A549 (cell line): ENCODE data around the gene GJD3. TPM values are rescaled to one million over a fixed set of nuclear protein-coding genes. Genes with fewer than 3 reads are reported as not detected.

ENCODE experiments used
- ATAC-seq, 2 experiments: fragments of 200-7000 bp in 1 of 2; fragments of >200 bp in 1 of 2; cut with Nextera tagmentation in 1 of 2; cut with Tn5 transposase in 1 of 2; 3 replicates each; pipeline versions ENCODE4 v1.8.0 to v1.9.1; 2018 to 2020; ENCODE audit warnings: mild to moderate bottlenecking in 1 of 2, moderate library complexity in 1 of 2
- CTCF ChIA-PET: fragments of 300-600 bp; sonication (Branson Sonifier 250); formaldehyde crosslinking; extraction: SDS; loops from one replicate; lab custom pipeline; 2021; ENCODE audit warnings: antibody characterized with exemption, inconsistent platforms; lab: Yijun Ruan, JAX
- POLR2A ChIA-PET: fragments of 350-600 bp; formaldehyde crosslinking; extraction: SDS; loops from one replicate; lab custom pipeline; 2021; ENCODE audit warnings: antibody characterized with exemption, inconsistent platforms; lab: Yijun Ruan, JAX
- DNase-seq, 2 experiments: peaks; one replicate each; pipeline versions ENCODE4 v3.0.0 to v3.0.0-alpha.2; 2011 to 2016; ENCODE audit warnings: low read depth in 1 of 2, low spot score in 1 of 2
- FAIRE-seq: peaks from 2 replicates; lab custom pipeline; 2011; peaks lifted over from hg19 to GRCh38; lab: Jason Lieb, UNC
- H3K27ac ChIP-seq, 2 experiments: fragments of >200 bp; sonication (Bioruptor Twin); formaldehyde crosslinking; 3 replicates each; pipeline ENCODE4 v1.5.1; 2016 to 2017
- H3K4me1 ChIP-seq: fragments of >200 bp; sonication (Bioruptor Twin); formaldehyde crosslinking; 3 replicates; pipeline ENCODE4 v1.6.1; 2016
- H3K4me2 ChIP-seq: fragments of >200 bp; sonication (Bioruptor Twin); formaldehyde crosslinking; 3 replicates; pipeline ENCODE4 v1.6.1; 2016
- H3K4me3 ChIP-seq: fragments of >200 bp; sonication (Bioruptor Twin); formaldehyde crosslinking; 3 replicates; pipeline ENCODE4 v1.5.1; 2016
- H3K9me3 ChIP-seq: fragments of >200 bp; sonication (Bioruptor Twin); formaldehyde crosslinking; 3 replicates; pipeline ENCODE4 v1.6.1; 2016
- EHMT2 ChIP-seq: fragments of 200-600 bp; sonication (generic); IDR thresholded peaks from 2 replicates; pipeline ENCODE4 v1.6.1; 2016; ENCODE audit warnings: antibody characterized with exemption, low read depth, mild to moderate bottlenecking, moderate library complexity
- FOSB ChIP-seq: fragments of 250-450 bp; sonication (Bioruptor Pico); IDR thresholded peaks from 2 replicates; pipeline ENCODE4 v1.5.0; 2020; ENCODE audit warnings: mild to moderate bottlenecking, moderate library complexity
- FOSL2 ChIP-seq, 2 experiments: fragments of 450-650 bp in 1 of 2; fragments of >200 bp in 1 of 2; sonication (Bioruptor Twin) in 1 of 2; formaldehyde crosslinking; IDR thresholded peaks; 2 replicates each; pipeline versions ENCODE4 v1.5.0 to v1.6.1; 2016 to 2020; ENCODE audit warnings: mild to moderate bottlenecking in 1 of 2, moderate library complexity in 1 of 2
- HDAC2 ChIP-seq: fragments of 200-600 bp; sonication (generic); IDR thresholded peaks from 2 replicates; pipeline ENCODE4 v1.6.1; 2016
- HOXB13 ChIP-seq: fragments of 250-450 bp; sonication (Bioruptor Pico); IDR thresholded peaks from 2 replicates; pipeline ENCODE4 v1.5.0; 2020; ENCODE audit warnings: low read depth, mild to moderate bottlenecking, moderate library complexity
- HOXB5 ChIP-seq: fragments of 250-450 bp; sonication (Bioruptor Pico); IDR thresholded peaks from 2 replicates; pipeline ENCODE4 v1.5.0; 2020; ENCODE audit warnings: mild to moderate bottlenecking, moderate library complexity
- KDM1A ChIP-seq: fragments of 200-600 bp; sonication (generic); IDR thresholded peaks from 2 replicates; pipeline ENCODE4 v1.6.1; 2016; ENCODE audit warnings: low read depth, mild to moderate bottlenecking
- KDM5A ChIP-seq: fragments of 200-600 bp; sonication (generic); IDR thresholded peaks from 2 replicates; pipeline ENCODE4 v1.6.1; 2016; ENCODE audit warnings: antibody characterized with exemption, mild to moderate bottlenecking
- NPAS2 ChIP-seq: fragments of 250-450 bp; sonication (Bioruptor Pico); IDR thresholded peaks from 2 replicates; pipeline ENCODE4 v1.8.0; 2022; ENCODE audit warnings: mild to moderate bottlenecking, moderate library complexity, borderline replicate concordance
- NR3C1 ChIP-seq: fragments of >200 bp; sonication (Bioruptor Twin); formaldehyde crosslinking; IDR thresholded peaks from 3 replicates; pipeline ENCODE4 v1.6.1; 2017
- PHF8 ChIP-seq: fragments of 200-600 bp; sonication (generic); IDR thresholded peaks from 2 replicates; pipeline ENCODE4 v1.6.1; 2016; ENCODE audit warnings: low read depth, mild to moderate bottlenecking, antibody characterized with exemption, moderate library complexity, borderline replicate concordance
- RCOR1 ChIP-seq: fragments of 150-350 bp; IDR thresholded peaks from 2 replicates; pipeline ENCODE4 v1.6.1; 2014; ENCODE audit warnings: antibody characterized with exemption, low read length, low read depth
- RFX5 ChIP-seq: fragments of 450-650 bp; IDR thresholded peaks from 2 replicates; pipeline ENCODE4 v1.7.1; 2014; ENCODE audit warnings: antibody characterized with exemption, mild to moderate bottlenecking, moderate library complexity
- ZC3H11A ChIP-seq: fragments of 450-650 bp; IDR thresholded peaks from 2 replicates; pipeline ENCODE4 v1.6.1; 2014; ENCODE audit warnings: antibody characterized with exemption, mild to moderate bottlenecking
- ZNF302 ChIP-seq: fragments of 250-450 bp; sonication (Bioruptor Pico); IDR thresholded peaks from 2 replicates; pipeline ENCODE4 v1.9.0; 2021; ENCODE audit warnings: inconsistent platforms, mild to moderate bottlenecking, moderate library complexity
- WGBS: methylation state at CpG from one replicate; pipeline ENCODE4 v1.1.6; 2017; ENCODE audit errors: missing lambda C conversion rate; 5-methylcytosine and 5-hydroxymethylcytosine counted together
- polyA plus RNA-seq, 4 experiments: library from polyadenylated mRNA; depleted of rRNA in 3 of 4; stranded (reverse); fragments of >200 nt; fragmentation: RNase III in 1 of 4; extraction: RNeasy Plus Mini Kit Qiagen cat#74134 plus additional on column Dnase treatment in 1 of 4; gene quantifications; 2 replicates in 3 of 4; 3 replicates in 1 of 4; pipeline ENCODE4 v1.2.3, GENCODE V29; 2011 to 2017
- TF ChIP-seq, protein P1 (sequence below): fragments of 150-350 bp; IDR thresholded peaks from 2 replicates; pipeline ENCODE4 v1.6.1; 2014; ENCODE audit warnings: low read depth, mild to moderate bottlenecking, low read length
- TF ChIP-seq, protein P2 (sequence below): IDR thresholded peaks from 2 replicates; pipeline ENCODE4 v1.6.1; 2012
- TF ChIP-seq, protein P3 (sequence below): fragments of >200 bp; sonication (Bioruptor Twin); formaldehyde crosslinking; IDR thresholded peaks from 3 replicates; pipeline ENCODE4 v1.5.1; 2016
- TF ChIP-seq, protein P4 (sequence below): fragments of 200-600 bp; sonication (generic); IDR thresholded peaks from 2 replicates; pipeline ENCODE4 v1.6.1; 2016; ENCODE audit warnings: antibody characterized with exemption, mild to moderate bottlenecking, moderate library complexity

The GJD3 gene
- polyA plus RNA-seq, 2 of the 4 experiments (the other 2 are of a cell fraction): 0.09 to 0.40 TPM

DNA sequence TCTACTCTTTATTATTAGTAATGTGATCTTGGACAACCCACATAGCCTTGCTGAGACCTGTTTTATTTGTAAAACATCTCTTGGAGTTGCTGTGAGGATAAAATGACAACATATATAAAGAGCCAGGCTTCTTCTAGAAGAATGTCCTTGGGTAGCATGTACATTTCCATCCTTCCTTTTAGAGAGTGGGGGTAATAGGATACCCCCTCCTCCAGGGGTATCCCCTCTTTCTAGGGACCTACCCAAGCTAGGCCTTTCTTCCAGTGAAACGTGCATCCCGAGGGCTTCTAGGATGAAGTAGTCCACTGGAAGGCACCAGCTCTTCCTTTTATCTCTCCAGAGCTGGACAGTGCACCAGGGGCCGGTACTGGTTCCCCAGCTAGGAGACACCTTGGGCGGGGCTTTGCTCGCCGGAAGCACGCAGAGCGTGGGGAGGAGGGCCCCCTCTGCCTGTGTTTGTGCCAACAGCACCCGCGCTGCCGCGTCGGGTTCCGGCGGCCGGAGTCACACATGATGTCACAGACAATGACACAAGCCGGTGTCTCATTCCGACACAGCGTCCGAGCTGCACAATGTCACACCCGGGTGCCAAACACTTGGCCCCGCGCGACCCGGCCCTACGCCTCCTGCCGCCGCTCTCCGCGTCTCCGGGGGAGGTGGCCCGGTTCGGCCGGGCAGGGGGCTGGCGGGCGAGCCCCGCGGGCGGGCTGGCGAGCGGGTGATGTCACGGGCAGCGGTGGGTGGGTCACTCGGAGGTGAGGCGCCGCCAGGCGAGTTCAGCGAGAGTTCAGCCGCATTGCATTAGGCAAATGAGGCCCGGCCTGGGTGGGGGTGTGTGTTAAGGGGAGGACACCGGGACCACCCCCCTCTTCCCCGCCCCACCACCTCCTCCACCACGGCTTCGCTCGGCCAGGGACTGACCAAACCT lies 23.4 kb downstream of the GJD3 start (continued):
- TF ChIP-seq, protein P1, sequence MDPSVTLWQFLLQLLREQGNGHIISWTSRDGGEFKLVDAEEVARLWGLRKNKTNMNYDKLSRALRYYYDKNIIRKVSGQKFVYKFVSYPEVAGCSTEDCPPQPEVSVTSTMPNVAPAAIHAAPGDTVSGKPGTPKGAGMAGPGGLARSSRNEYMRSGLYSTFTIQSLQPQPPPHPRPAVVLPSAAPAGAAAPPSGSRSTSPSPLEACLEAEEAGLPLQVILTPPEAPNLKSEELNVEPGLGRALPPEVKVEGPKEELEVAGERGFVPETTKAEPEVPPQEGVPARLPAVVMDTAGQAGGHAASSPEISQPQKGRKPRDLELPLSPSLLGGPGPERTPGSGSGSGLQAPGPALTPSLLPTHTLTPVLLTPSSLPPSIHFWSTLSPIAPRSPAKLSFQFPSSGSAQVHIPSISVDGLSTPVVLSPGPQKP: no peak
- TF ChIP-seq ZNF302 (CRISPR knock-in tag) (no peak), HOXB5 (CRISPR knock-in tag) (no peak)

DNA sequence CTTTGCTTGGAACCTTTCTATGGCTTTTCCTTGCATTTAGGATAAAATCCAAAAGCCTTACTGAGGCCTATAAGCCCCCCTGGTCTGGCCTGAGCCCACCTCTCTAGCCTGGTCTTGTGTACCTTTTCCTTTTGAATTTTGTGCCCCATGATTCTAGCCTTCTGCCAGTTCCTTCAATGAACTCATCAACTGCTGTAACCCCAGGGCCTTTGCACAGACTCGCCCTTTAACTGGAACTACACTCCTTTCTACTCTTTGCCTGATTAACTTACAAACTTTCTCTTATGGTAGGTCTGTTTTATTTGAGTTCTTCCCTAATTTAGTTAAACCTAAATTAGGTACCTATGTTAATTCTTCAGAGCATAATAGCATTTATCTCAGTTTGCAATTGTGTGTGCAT lies 24.2 kb downstream of the GJD3 start:
- DNase-seq (no peak), FAIRE-seq (no peak), ATAC-seq (no peak)
- peaks cover 53% of the 10 kb centered on the region for H3K4me1 ChIP-seq
- H3K4me2 ChIP-seq: peak overlapping the region; percentile 97
- TF ChIP-seq KDM1A: peak; percentile 89
- peak; percentile 41; the same call in 1 of the 2 replicates for TF ChIP-seq FOSB
- no peak for TF ChIP-seq KDM5A
- TF ChIP-seq FOSL2 (IDR thresholded peaks at IDR 0.05): no peak
- TF ChIP-seq FOSL2 (CRISPR knock-in tag; IDR thresholded peaks at IDR 0.05): no peak
- TF ChIP-seq HDAC2: peak; percentile 64; the same call in 1 of the 2 replicates
- POLR2A ChIA-PET: interaction anchor here (1.6 kb wide), 1 partner anchor 23 kb away, joined by 7 read pairs; no protein-coding TSS in a partner anchor
- peak overlapping the region; percentile 91 to 92; a peak in 4 of 6 replicates for H3K27ac ChIP-seq
- CTCF ChIA-PET: interaction anchor here (11.7 to 40.3 kb wide), 2 partner anchors 17 to 28 kb away, joined by 236 to 2395 read pairs; partner anchors contain the start of genes CDC6 and RARA
- H3K9me3 ChIP-seq: no peaks in the 10 kb centered on the region
- no peak overlapping the region for H3K4me3 ChIP-seq
- WGBS: 98% methylated on average over 1 of the region's 1 CpG

DNA sequence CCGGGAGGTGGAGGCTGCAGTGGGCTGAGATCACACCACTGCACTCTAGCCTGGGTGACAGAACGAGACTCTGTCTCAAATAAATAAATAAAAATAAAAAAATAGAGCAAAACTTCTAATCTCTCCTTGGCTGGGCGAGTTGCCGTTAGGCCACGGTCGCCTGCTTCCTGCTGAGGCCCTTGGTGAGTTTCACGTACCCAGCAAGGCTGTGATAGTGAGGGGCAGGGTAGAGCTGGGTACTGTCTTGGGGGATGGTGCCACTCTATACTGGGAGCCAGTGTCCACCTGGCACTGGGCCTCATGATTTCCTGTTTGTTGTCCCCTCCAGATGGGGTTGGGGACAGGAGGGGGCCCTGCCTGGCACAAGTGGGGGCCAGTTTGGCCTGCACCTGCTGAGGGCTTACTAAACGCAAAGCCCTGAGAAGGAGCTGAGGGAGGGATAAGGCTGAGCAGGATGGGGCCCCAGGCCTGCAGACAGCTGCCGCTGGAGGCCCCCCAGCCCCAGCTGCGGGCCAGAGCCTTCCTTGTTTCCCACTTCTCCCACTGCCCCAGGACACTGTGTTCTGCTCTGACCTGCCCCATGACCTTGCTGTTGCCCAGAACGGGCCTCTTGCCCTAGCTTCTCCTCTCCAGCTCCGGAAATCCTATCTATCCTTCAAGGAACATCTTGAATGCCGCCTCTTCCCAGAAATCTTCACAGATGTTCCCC lies 25.4 kb downstream of the GJD3 start:
- Histone ChIP-seq H3K4me1 (peaks cover 53% of the 10 kb centered on the region), H3K27ac (peak overlapping the region in 1 of 2 experiments; percentile 33; a peak in 2 of 6 replicates)
- ATAC-seq: no peak
- no peak for FAIRE-seq
- no peak for TF ChIP-seq RFX5
- TF ChIP-seq, protein P2, sequence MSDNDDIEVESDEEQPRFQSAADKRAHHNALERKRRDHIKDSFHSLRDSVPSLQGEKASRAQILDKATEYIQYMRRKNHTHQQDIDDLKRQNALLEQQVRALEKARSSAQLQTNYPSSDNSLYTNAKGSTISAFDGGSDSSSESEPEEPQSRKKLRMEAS: no peak
- no peak for TF ChIP-seq HOXB13 (CRISPR knock-in tag)
- TF ChIP-seq EHMT2: no peak
- no peak for TF ChIP-seq NR3C1
- no peak for TF ChIP-seq NPAS2 (CRISPR knock-in tag)
- TF ChIP-seq RCOR1: no peak
- TF ChIP-seq, protein P3, sequence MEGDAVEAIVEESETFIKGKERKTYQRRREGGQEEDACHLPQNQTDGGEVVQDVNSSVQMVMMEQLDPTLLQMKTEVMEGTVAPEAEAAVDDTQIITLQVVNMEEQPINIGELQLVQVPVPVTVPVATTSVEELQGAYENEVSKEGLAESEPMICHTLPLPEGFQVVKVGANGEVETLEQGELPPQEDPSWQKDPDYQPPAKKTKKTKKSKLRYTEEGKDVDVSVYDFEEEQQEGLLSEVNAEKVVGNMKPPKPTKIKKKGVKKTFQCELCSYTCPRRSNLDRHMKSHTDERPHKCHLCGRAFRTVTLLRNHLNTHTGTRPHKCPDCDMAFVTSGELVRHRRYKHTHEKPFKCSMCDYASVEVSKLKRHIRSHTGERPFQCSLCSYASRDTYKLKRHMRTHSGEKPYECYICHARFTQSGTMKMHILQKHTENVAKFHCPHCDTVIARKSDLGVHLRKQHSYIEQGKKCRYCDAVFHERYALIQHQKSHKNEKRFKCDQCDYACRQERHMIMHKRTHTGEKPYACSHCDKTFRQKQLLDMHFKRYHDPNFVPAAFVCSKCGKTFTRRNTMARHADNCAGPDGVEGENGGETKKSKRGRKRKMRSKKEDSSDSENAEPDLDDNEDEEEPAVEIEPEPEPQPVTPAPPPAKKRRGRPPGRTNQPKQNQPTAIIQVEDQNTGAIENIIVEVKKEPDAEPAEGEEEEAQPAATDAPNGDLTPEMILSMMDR: no peak
- TF ChIP-seq, protein P4, sequence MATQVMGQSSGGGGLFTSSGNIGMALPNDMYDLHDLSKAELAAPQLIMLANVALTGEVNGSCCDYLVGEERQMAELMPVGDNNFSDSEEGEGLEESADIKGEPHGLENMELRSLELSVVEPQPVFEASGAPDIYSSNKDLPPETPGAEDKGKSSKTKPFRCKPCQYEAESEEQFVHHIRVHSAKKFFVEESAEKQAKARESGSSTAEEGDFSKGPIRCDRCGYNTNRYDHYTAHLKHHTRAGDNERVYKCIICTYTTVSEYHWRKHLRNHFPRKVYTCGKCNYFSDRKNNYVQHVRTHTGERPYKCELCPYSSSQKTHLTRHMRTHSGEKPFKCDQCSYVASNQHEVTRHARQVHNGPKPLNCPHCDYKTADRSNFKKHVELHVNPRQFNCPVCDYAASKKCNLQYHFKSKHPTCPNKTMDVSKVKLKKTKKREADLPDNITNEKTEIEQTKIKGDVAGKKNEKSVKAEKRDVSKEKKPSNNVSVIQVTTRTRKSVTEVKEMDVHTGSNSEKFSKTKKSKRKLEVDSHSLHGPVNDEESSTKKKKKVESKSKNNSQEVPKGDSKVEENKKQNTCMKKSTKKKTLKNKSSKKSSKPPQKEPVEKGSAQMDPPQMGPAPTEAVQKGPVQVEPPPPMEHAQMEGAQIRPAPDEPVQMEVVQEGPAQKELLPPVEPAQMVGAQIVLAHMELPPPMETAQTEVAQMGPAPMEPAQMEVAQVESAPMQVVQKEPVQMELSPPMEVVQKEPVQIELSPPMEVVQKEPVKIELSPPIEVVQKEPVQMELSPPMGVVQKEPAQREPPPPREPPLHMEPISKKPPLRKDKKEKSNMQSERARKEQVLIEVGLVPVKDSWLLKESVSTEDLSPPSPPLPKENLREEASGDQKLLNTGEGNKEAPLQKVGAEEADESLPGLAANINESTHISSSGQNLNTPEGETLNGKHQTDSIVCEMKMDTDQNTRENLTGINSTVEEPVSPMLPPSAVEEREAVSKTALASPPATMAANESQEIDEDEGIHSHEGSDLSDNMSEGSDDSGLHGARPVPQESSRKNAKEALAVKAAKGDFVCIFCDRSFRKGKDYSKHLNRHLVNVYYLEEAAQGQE: no peak
- no peak for TF ChIP-seq PHF8
- TF ChIP-seq ZC3H11A: no peak
- TF ChIP-seq, all 56 proteins: peak for 0
- POLR2A ChIA-PET: no interaction called here
- 84% methylated on average over 13 of the region's 13 CpGs for WGBS
- no peak overlapping the region for H3K4me2 ChIP-seq
- CTCF ChIA-PET: interaction anchor here (0.6 to 40.3 kb wide), 4 partner anchors 18 to 236 kb away, joined by 3 to 2395 read pairs (median 120); partner anchors contain the start of genes CDC6 and RARA
- no peaks in the 10 kb centered on the region for H3K9me3 ChIP-seq
- no peak overlapping the region for H3K4me3 ChIP-seq
- DNase-seq: no peak
